ENCODE measurements around the gene ASIC1.
A peak's percentile ranks its signal among the peaks of the same experiment; 100 is the strongest.

Gene ASIC1

DNA sequence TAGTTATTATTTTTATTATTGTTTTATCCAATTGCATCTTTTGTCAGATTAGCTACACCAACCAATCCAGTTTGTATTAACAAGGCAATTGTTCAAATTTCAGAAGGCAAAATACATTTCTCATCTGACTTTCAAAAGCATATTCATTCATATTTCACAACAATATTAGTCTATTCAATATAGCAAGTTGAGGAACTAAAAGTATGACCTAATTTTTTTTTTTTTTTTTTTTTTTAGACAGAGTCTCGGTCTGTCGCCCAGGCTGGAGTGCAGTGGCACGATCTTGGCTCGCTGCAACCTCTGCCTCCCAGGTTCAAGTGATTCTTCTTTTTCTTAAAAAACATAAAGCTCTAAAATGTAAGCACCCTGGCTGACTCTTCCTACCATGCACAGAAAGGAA is 71.9 kb downstream of the ASIC1 start:
- TF ChIP-seq, protein P1, sequence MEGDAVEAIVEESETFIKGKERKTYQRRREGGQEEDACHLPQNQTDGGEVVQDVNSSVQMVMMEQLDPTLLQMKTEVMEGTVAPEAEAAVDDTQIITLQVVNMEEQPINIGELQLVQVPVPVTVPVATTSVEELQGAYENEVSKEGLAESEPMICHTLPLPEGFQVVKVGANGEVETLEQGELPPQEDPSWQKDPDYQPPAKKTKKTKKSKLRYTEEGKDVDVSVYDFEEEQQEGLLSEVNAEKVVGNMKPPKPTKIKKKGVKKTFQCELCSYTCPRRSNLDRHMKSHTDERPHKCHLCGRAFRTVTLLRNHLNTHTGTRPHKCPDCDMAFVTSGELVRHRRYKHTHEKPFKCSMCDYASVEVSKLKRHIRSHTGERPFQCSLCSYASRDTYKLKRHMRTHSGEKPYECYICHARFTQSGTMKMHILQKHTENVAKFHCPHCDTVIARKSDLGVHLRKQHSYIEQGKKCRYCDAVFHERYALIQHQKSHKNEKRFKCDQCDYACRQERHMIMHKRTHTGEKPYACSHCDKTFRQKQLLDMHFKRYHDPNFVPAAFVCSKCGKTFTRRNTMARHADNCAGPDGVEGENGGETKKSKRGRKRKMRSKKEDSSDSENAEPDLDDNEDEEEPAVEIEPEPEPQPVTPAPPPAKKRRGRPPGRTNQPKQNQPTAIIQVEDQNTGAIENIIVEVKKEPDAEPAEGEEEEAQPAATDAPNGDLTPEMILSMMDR (IDR thresholded peaks at IDR 0.05), result no peak

DNA sequence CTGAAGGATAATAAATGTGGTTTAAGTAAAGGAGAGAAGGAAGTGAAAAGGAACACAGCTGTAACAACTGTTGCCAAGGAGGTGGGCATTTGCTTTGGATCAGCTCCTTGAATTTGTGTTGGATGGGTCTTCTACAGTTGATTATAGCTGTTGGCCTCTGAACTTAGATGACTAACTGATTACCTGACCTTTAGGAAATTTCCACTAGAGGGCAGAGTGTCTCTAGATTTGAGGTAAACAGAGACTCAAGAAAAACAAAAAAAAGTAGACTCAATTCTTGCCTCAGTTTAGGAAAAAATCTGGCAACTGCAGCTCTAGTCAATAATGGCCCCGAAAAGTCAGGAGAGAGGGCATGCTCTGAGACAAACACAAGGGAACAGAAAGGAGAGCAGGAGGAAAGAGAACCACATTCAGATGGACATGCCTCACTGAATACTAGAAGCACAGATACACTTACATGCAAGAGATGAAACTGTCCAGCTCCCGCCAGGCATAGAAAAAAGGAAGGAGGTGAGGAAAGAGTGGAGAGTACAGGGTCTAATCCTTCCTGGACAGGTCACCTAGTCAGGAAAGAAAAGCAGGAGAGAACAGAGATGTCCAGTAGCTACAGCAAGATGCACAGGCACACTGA is 75.2 kb downstream of the ASIC1 start:
- no peaks in the 10 kb centered on the region for H3K36me3 ChIP-seq (ENCODE audit: control insufficient read depth, insufficient read depth, low read length)
- H3K27ac ChIP-seq, result no peak overlapping the region
- no peak overlapping the region for H3K4me2 ChIP-seq (ENCODE audit: low read length)
- H3K79me2 ChIP-seq, result peaks cover 14% of the 10 kb centered on the region
- H3K27me3 ChIP-seq (ENCODE audit: control insufficient read depth, insufficient read depth, low read length), result no peaks in the 10 kb centered on the region
- TF ChIP-seq, protein P1 (IDR thresholded peaks at IDR 0.05), result peak; percentile 44
- H3K4me1 ChIP-seq, result no peaks in the 10 kb centered on the region
- H3K9ac ChIP-seq, result no peak overlapping the region
- H2AFZ ChIP-seq, result no peak overlapping the region
- H3K9me3 ChIP-seq (ENCODE audit: control insufficient read depth, low read length), result no peaks in the 10 kb centered on the region
- no peak overlapping the region for H3K4me3 ChIP-seq (ENCODE audit: low read depth, low read length)

More for the DNA sequence above, 71.9 kb downstream of the ASIC1 start:
- Histone ChIP-seq H3K27me3 (ENCODE audit: control insufficient read depth, insufficient read depth, low read length) (no peaks in the 10 kb centered on the region), H2AFZ (no peak overlapping the region), H3K4me1 (no peaks in the 10 kb centered on the region), H3K4me3 (ENCODE audit: low read depth, low read length) (no peak overlapping the region), H3K36me3 (ENCODE audit: control insufficient read depth, insufficient read depth, low read length) (no peaks in the 10 kb centered on the region), H3K9ac (no peak overlapping the region), H3K9me3 (ENCODE audit: control insufficient read depth, low read length) (no peaks in the 10 kb centered on the region), H3K4me2 (ENCODE audit: low read length) (no peak overlapping the region), H3K27ac (no peak overlapping the region), H3K79me2 (peaks cover 32% of the 10 kb centered on the region)
